Fibroblast of pulmonary artery (primary cell): Measurements from ENCODE around the gene POU2F3.

Source experiments
- DNase-seq: peaks from one replicate; pipeline ENCODE4 v3.0.0-alpha.2; 2010; ENCODE audit warnings: low read depth
- H3K4me3 ChIP-seq: replicated peaks from 2 replicates; pipeline ENCODE4 v1.5.1; 2011; ENCODE audit warnings: low read depth, mild to moderate bottlenecking, control low read depth, low read length, moderate library complexity
- CTCF ChIP-seq: IDR thresholded peaks from 2 replicates; pipeline ENCODE4 v1.5.1; 2011; ENCODE audit warnings: mild to moderate bottlenecking, control low read depth, low read length, inconsistent platforms; ENCODE audit errors: missing control alignments

POU2F3 gene

GRCh38 chr11:120327311-120327710 lies 87.4 kb downstream of the POU2F3 start:
- no peak overlapping the region for H3K4me3 ChIP-seq
- no peak for TF ChIP-seq CTCF

GRCh38 chr11:120329556-120329955 lies 89.6 kb downstream of the POU2F3 start:
- H3K4me3 ChIP-seq: no peak overlapping the region
- TF ChIP-seq CTCF: no peak
- no peak for DNase-seq

More at GRCh38 chr11:120327311-120327710, 87.4 kb downstream of the POU2F3 start:
- DNase-seq: no peak

GRCh38 chr11:120330045-120330444 lies 90.1 kb downstream of the POU2F3 start:
- H3K4me3 ChIP-seq: no peak overlapping the region
- DNase-seq: no peak
- TF ChIP-seq CTCF: no peak

GRCh38 chr11:120331301-120331996 lies 91.5 kb downstream of the POU2F3 start:
- no peak for TF ChIP-seq CTCF
- no peak overlapping the region for H3K4me3 ChIP-seq
- peak; percentile 83 for DNase-seq

- no peak for TF ChIP-seq CTCF
Measured at GRCh38 chr11:120332822-120333716, 93.1 kb downstream of the POU2F3 start.

GRCh38 chr11:120333801-120334200 lies 93.9 kb downstream of the POU2F3 start:
- TF ChIP-seq CTCF: no peak
- no peak for DNase-seq
- no peak overlapping the region for H3K4me3 ChIP-seq

More at GRCh38 chr11:120332822-120333716, 93.1 kb downstream of the POU2F3 start:
- DNase-seq: peak; percentile 30
- H3K4me3 ChIP-seq: no peak overlapping the region
